GM21786 (cell line): Measurements from ENCODE around the gene EARS2.
"Not testable (repeated sequence)": the region's sequence is repeated elsewhere in the genome, so short reads cannot be mapped to it uniquely, and the experiment has no call there.

Source experiments
- ATAC-seq: cut with Tn5 transposase; IDR thresholded peaks from one replicate; pipeline ENCODE4 v1.9.1; 2021; ENCODE audit not compliant: unreplicated experiment

EARS2 gene

GRCh38 chr16:23570992-23571632 is 14.0 kb upstream of the EARS2 start:
- no peak for ATAC-seq

DNA sequence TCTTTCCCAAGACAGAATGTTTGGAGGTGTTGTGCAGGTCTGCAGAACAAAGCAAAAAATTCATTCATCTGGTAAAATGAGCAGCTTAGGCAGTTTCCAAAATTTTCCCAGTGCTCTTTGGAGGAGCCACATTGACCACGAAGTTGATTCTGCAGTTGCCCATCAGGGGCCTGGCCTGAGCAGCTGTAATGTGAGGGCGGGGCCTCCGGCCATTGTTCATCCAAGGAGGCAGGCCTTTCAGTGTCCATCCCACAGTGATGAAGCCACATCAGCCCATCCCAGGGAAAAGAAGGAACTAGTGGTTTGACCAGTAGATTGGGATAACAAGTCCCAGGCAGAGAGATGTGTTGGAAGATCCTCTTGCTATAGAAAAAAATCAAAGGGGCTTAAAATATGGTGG is 10.5 kb upstream of the EARS2 start:
- ATAC-seq = no peak

GRCh38 chr16:23566724-23567123 is 9.6 kb upstream of the EARS2 start:
- ATAC-seq = no peak

GRCh38 chr16:23564575-23565363 is 7.6 kb upstream of the EARS2 start:
- no peak for ATAC-seq

- no peak for ATAC-seq
Observed at GRCh38 chr16:23563186-23563585, 6.0 kb upstream of the EARS2 start.

DNA sequence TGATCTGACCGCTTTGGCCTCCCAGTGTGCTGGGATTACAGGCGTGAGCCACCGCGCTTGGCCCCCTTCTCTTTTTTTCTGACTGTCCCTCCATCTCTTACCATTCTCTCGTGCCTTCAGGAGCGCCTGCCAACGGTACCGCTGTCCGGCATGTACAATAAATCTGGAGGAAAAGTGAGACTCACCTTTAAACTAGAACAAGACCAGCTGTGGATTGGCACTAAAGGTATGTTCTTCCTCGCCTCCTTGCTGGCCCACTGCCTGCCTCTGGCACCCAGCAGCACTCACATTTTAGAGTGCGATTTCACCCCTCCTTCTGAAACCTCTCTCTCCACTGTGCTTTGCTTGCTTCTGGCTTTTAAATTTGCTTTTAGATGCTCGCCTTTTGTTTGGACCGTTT is 5.4 kb upstream of the EARS2 start:
- no peak for ATAC-seq

GRCh38 chr16:23561586-23561985 is 4.4 kb upstream of the EARS2 start:
- no peak for ATAC-seq

- no peak for ATAC-seq
Observed at GRCh38 chr16:23557779-23558702, 891 bp upstream of the EARS2 start.

DNA sequence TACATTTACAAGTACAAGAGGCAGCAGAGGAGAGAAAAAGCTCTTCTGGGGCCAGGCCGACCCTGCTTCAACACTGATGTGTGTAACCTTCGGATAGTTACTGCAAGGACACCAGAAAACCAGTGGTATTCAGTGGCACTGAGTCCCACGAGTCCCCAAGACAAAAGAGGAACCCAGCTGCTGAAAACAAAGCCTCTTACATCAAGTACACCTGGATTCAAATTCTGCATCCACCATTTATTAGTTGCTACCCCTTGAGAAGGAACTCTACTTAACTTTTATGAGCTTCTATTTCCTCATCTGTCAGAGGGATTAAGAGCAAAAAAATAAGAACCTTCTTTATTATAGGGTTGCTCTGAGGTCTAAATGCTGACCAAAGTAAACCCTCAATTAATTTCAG is 2.6 kb downstream of the EARS2 start:
- no peak for ATAC-seq

DNA sequence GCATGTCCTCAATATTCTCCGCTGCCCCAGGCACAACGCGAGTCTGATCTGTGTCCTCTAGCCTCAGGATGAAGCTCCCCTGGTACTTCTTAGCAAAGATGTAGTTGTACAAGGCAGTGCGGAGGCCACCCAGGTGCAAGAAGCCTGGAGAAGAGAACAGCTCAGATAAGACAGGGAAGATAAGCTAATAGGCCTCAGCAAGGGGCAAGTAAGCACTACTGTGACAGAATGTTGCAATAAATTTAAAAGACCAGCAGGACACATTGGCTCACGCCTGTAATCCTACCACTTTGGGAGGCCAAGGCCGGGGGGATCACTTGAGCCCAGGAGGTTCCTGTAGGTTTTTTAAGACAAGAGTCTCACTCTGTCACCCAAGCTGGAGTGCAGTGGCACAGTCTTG is 5.0 kb downstream of the EARS2 start:
- no peak for ATAC-seq

- no peak for ATAC-seq
Observed at GRCh38 chr16:23549938-23550337, 7.2 kb downstream of the EARS2 start.

DNA sequence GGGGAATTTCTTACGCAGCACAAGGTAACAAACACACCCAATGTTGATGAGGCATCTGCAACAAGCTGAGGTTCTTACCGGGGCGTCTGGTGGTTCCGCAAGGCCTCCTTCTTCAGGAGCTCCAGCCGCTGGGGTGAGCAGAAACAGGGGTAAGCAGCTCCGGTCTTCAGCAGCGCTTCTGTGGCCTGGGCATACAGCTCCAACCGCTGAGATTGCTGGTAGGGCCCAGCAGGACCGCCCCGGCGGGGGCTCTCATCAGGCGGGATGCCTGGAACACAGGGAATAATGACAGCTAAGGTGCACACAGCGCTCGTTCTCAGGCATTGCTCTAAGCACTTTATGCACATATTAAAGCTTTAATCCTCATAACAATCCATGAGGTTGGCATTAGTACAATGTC is 12.7 kb downstream of the EARS2 start:
- no peak for ATAC-seq

DNA sequence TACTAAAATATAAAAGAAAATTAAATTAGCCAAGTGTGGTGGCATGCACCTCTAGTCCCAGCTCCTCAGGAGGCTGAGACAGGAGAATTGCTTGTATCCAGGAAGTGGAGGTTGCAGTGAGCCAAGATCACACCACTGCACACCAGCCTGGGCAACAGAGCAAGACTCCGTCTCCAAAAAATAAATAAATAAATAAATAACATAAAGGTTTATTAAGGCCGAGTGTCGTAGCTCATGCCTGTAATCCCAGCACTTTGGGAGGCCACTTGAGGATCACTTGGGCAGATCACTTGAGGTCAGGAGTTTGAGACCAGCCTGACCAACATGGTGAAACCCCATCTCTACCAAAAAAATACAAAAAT is 16.4 kb downstream of the EARS2 start:
- not testable (repeated sequence) for ATAC-seq

DNA sequence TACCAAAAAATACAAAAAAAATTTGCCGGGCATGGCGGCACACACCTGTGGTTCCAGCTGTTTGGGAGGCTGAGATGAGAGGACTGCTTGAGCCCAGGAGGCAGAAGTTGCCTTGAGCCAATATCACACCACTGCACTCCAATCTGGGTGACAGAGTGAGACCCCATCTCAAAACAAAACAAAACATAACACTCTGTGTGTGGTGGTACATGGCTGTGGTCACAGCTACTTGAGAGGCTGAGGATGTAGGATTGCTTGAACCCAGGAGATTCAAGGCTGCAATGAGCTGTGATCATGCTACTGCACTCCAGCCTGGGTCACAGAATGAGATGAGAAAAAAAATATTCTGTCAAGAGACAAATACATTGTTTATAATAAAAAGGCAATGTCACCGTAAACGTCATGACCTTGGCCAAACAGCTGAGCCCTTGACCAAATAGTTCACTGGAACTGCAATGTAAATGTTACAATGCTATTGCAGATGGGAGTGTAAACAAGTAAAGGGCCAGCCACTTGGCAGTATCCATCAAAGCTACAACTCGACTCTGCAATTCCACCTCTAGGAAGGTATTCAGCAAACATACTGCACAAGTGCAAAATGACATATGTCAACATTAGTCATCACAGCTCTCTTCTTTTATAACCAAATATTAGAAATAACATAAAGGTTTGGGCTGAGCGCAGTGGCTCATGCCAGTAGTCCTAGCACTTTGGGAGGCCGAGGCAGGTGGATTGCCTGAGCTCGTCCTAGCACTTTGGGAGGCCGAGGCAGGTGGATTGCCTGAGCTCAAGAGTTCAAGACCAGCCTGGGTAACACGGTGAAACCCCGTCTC is 16.9 kb downstream of the EARS2 start:
- ATAC-seq = no peak

DNA sequence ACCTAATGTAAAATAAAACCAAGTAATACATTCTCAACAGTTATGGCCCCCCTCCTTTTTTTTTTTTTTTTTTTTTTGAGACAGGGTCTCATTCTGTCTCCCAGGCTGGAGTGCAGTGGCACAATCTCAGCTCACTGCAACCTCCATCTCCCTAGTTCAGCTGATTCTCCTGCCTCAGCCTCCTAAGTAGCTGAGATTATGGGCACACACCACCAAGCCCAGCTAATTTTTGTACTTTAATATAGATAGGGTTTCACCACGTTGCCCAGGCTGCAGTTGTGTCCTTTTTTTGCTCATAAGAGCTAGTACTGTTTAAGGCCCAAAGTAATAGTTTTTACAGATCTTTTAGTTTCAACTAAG is 18.3 kb downstream of the EARS2 start:
- no peak for ATAC-seq

DNA sequence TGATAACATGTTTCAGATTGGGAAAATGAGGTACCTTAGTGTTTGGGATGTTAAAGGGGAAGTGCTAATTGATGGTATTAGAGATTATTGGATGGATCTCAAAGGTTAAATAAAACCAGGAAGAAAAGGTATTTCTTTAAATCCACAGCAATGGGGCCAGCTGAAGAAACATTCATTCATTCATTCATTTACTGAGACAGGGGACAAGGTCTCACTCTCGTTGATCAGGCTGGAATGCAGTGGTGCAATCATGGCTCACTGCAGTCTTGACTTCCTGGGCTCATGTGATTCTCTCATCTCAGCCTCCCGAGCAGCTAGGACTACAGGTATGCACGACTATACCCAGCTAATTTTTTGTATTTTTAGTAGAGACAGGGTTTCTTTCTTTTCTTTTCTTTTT is 19.8 kb downstream of the EARS2 start:
- ATAC-seq = no peak

GRCh38 chr16:23535901-23536300 is 21.2 kb downstream of the EARS2 start:
- no peak for ATAC-seq

DNA sequence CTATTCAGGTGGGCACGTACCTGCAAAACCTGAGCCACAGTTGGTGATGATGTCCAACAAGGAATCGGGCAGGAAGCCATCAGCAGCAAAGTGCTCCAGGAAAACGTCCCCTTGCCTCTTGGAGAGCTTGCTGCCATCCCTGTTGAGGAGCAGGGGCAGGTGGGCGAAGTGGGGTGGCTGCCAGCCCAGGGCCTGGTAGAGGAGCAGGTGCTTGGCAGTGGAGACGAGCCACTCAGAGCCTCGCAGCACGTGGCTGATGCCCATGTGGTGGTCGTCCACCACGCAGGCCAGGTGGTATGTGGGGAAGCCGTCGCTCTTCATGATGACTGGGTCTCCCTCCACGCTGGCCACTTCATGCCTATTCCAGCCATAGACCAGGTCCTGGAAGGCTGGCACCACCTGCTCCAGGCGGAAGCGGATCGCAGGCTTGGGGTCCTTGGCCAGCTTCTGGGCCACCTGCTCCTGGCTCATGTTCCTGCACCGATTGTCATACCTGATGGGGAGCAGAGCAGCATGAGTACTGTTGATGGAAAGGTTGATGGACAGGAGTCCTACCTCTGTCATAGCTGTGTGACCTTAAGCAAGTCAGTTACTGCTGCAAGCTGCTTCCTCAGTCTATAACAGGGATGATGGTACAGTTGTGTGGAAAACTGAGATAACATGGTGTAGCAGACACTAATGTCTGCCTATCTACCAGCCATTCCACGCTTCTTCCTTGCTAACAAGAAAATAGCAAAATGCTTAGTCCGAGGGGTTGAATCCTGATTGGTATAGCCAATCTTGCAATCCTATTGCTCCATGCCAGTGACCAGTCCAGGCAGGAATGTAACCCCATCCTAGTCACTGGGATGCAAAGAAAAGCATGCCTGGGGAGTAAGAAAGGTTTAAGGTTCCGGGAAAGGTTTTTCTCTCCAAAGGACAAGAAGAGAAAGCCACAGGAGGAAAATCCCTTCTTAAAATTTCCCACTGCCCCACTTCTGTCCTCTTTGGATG is 22.0 kb downstream of the EARS2 start:
- no peak for ATAC-seq

GRCh38 chr16:23532448-23532847 is 24.7 kb downstream of the EARS2 start:
- no peak for ATAC-seq

GRCh38 chr16:23530062-23530461 is 27.1 kb downstream of the EARS2 start:
- ATAC-seq = no peak
